Endodermal cell (in vitro differentiated cells): ENCODE data around the gene CNTN6. TPM values are rescaled to one million over a fixed set of nuclear protein-coding genes. Genes with fewer than 3 reads are reported as not detected.

Experiments
- DNase-seq: peaks from one replicate; pipeline ENCODE4 v3.0.0-alpha.2; 2017
- H3K27ac ChIP-seq: 2 replicates; pipeline ENCODE4 v1.5.1; 2013; ENCODE audit warnings: mild to moderate bottlenecking, low read depth, low read length, moderate library complexity
- H3K27me3 ChIP-seq: 2 replicates; pipeline ENCODE4 v1.6.1; 2013; ENCODE audit warnings: mild to moderate bottlenecking, low read length, moderate library complexity; ENCODE audit not compliant: insufficient read depth, control insufficient read depth, poor library complexity, severe bottlenecking
- H3K36me3 ChIP-seq: 2 replicates; pipeline ENCODE4 v1.7.0; 2013; ENCODE audit warnings: mild to moderate bottlenecking, low read length, moderate library complexity; ENCODE audit not compliant: control insufficient read depth, insufficient read depth
- H3K4me1 ChIP-seq: one replicate; pipeline ENCODE4 v1.7.0; 2013; ENCODE audit warnings: low read length; ENCODE audit not compliant: control insufficient read depth, insufficient read depth
- H3K4me3 ChIP-seq: 2 replicates; pipeline ENCODE4 v1.5.1; 2013; ENCODE audit warnings: mild to moderate bottlenecking, low read length, moderate library complexity
- H3K9ac ChIP-seq: 2 replicates; pipeline ENCODE4 v1.6.1; 2013; ENCODE audit warnings: mild to moderate bottlenecking, low read length, moderate library complexity; ENCODE audit not compliant: poor library complexity, severe bottlenecking; ENCODE audit errors: extremely low read depth
- H3K9me3 ChIP-seq: 2 replicates; pipeline ENCODE4 v1.6.1; 2013; ENCODE audit warnings: mild to moderate bottlenecking, low read length, moderate library complexity; ENCODE audit not compliant: control insufficient read depth
- H3K27ac Mint-ChIP-seq: 2 replicates; pipeline ENCODE4 v1.8.0; 2020; ENCODE audit warnings: mixed read lengths
- H3K27me3 Mint-ChIP-seq: 2 replicates; pipeline ENCODE4 v1.8.0; 2021; ENCODE audit warnings: mild to moderate bottlenecking, mixed read lengths; ENCODE audit not compliant: insufficient read depth
- H3K36me3 Mint-ChIP-seq: 2 replicates; pipeline ENCODE4 v1.8.0; 2020; ENCODE audit warnings: low read depth, mixed read lengths
- H3K4me1 Mint-ChIP-seq: 2 replicates; pipeline ENCODE4 v1.8.0; 2020; ENCODE audit warnings: mixed read lengths
- H3K4me3 Mint-ChIP-seq: 2 replicates; pipeline ENCODE4 v1.8.0; 2020; ENCODE audit warnings: mild to moderate bottlenecking, moderate library complexity, mixed read lengths
- H3K9me3 Mint-ChIP-seq: 2 replicates; pipeline ENCODE4 v1.8.0; 2020; ENCODE audit warnings: mild to moderate bottlenecking, mixed read lengths
- WGBS, 2 experiments: methylation state at CpG; one replicate each; pipeline versions ENCODE4 v1.1.5 to v1.1.7; 2013; ENCODE audit warnings: missing lambda C conversion rate in 2 of 2, mixed read lengths in 1 of 2; ENCODE audit not compliant: insufficient coverage in 1 of 2, insufficient read length in 1 of 2; 5-methylcytosine and 5-hydroxymethylcytosine counted together
- total RNA-seq, 2 donors: library from RNA; stranded (reverse); fragmentation: NEBNext Ultra II Directional in 1 of 2; extraction: Animal tissue kit (Norgen Biotek cat#: 25700) in 1 of 2; gene quantifications; 2 replicates in 1 of 2; 3 replicates in 1 of 2; pipeline ENCODE4 v1.2.1, GENCODE V29; 2021
- TF ChIP-seq, protein P1 (sequence below): fragments of 200-600 bp; sonication (generic); conservative IDR thresholded peaks from 2 replicates; pipeline ENCODE4 v1.5.0; 2021; ENCODE audit warnings: antibody characterized with exemption, mild to moderate bottlenecking

CNTN6 gene
- total RNA-seq, 2 donors from 2014 or later = 0.31 to 0.51 TPM

DNA sequence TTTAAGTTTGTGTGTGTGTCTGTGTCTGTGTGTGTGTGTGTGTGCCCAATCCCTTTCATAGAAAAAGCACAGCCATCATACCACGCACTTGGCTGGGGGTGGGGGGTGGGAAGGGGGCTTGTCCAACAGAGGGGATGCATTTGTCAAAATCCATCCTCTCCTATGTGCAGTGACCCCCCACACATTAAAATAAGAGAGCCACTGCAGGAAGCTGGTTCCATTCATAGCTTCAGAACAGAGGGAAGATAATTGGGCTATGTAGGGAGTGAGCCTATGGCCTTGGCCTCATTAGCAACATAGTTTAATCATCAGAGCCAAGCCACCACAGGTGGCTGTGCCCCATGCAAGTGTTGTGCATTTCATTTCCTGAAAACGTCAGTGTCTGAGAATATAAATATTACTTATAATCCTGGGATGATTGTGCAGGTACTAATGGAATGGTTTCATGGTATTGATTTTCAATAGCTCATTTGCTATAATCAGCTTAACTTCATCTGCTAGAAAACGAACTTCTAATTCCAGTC lies 330.8 kb downstream of the CNTN6 start:
- no peaks in the 10 kb centered on the region for H3K36me3 ChIP-seq
- WGBS, 2 experiments = 63% methylated on average over 2 of the region's 3 CpGs; no CpG with 5 or more reads in 1 of the 2 experiments
- Mint-ChIP-seq H3K27me3 (no peaks in the 10 kb centered on the region), H3K36me3 (no peaks in the 10 kb centered on the region), H3K9me3 (no peaks in the 10 kb centered on the region), H3K4me3 (no peak overlapping the region), H3K27ac (no peak overlapping the region), H3K4me1 (no peaks in the 10 kb centered on the region)
- H3K27me3 ChIP-seq = no peaks in the 10 kb centered on the region
- H3K4me3 ChIP-seq = no peak overlapping the region
- no peak for DNase-seq
- no peaks in the 10 kb centered on the region for H3K4me1 ChIP-seq
- TF ChIP-seq, protein P1, sequence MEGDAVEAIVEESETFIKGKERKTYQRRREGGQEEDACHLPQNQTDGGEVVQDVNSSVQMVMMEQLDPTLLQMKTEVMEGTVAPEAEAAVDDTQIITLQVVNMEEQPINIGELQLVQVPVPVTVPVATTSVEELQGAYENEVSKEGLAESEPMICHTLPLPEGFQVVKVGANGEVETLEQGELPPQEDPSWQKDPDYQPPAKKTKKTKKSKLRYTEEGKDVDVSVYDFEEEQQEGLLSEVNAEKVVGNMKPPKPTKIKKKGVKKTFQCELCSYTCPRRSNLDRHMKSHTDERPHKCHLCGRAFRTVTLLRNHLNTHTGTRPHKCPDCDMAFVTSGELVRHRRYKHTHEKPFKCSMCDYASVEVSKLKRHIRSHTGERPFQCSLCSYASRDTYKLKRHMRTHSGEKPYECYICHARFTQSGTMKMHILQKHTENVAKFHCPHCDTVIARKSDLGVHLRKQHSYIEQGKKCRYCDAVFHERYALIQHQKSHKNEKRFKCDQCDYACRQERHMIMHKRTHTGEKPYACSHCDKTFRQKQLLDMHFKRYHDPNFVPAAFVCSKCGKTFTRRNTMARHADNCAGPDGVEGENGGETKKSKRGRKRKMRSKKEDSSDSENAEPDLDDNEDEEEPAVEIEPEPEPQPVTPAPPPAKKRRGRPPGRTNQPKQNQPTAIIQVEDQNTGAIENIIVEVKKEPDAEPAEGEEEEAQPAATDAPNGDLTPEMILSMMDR = no peak
- no peak overlapping the region for H3K9ac ChIP-seq
- H3K9me3 ChIP-seq = peaks cover 5% of the 10 kb centered on the region
- H3K27ac ChIP-seq = no peak overlapping the region

DNA sequence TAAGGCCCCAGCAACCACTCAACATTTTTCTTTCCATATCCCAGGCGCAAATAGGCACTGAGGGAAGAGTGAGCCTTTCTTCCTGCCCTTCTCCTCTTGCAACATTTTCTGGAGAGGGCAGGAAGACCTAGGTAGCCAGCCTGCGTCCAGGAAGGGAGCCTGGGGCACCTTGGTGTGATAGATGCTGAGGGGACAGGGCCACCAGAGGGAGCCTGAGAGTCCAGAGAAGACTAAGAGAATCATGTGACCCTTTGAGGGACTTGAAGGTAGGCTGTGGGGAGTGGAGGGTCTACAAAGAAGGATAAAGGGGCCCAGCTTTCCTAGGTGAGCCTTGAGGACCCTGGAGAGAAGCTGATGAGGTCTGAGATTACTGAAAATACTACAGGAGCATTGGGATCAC lies 346.6 kb downstream of the CNTN6 start:
- Histone ChIP-seq H3K27ac (no peak overlapping the region), H3K36me3 (no peaks in the 10 kb centered on the region), H3K4me1 (no peaks in the 10 kb centered on the region), H3K9ac (no peak overlapping the region), H3K9me3 (no peaks in the 10 kb centered on the region), H3K27me3 (no peaks in the 10 kb centered on the region), H3K4me3 (no peak overlapping the region)
- TF ChIP-seq, protein P1 = peak; percentile 70
- H3K27ac Mint-ChIP-seq = no peak overlapping the region
- H3K27me3 Mint-ChIP-seq = no peaks in the 10 kb centered on the region
- WGBS, 2 experiments = 75% methylated on average over 2 of the region's 2 CpGs; no CpG with 5 or more reads in 1 of the 2 experiments
- peak; percentile 85 for DNase-seq
- no peaks in the 10 kb centered on the region for H3K36me3 Mint-ChIP-seq
- H3K4me3 Mint-ChIP-seq = no peak overlapping the region
- H3K9me3 Mint-ChIP-seq = peaks cover 4% of the 10 kb centered on the region
- no peaks in the 10 kb centered on the region for H3K4me1 Mint-ChIP-seq

DNA sequence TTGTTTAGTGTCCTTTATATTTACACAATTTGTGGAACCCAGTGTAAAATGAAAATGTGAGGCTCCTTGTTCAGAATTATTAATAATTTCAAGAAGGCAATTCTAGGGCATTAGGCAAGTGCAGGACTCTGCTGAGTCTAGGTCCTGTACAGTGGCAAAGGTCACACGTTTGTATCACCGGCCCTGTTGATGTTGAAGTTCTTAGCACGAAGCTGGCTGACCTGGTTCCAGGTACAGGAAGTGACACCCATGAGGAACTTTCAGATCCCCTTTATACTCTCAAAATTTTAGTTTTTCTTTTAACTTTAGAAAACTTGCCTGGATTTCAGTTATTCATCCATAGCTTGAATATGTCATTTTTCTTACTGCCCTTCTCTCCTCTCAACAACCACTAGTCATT lies 349.4 kb downstream of the CNTN6 start:
- H3K27ac Mint-ChIP-seq = no peak overlapping the region
- no peak overlapping the region for H3K4me3 Mint-ChIP-seq
- TF ChIP-seq, protein P1 = no peak
- H3K4me1 Mint-ChIP-seq = no peaks in the 10 kb centered on the region
- Histone ChIP-seq H3K9me3 (peaks cover 5% of the 10 kb centered on the region), H3K36me3 (no peaks in the 10 kb centered on the region), H3K27me3 (no peaks in the 10 kb centered on the region), H3K4me1 (no peaks in the 10 kb centered on the region), H3K27ac (no peak overlapping the region), H3K4me3 (no peak overlapping the region), H3K9ac (no peak overlapping the region)
- H3K36me3 Mint-ChIP-seq = no peaks in the 10 kb centered on the region
- no peak for DNase-seq
- H3K27me3 Mint-ChIP-seq = no peaks in the 10 kb centered on the region
- H3K9me3 Mint-ChIP-seq = peaks cover 4% of the 10 kb centered on the region
- 81 to 96% methylated on average over 3 of the region's 3 CpGs for WGBS, 2 experiments
